HTR-8/SVneo (cell line): ENCODE data around the gene FAM193A.
"Not testable (repeated sequence)": the region's sequence is repeated elsewhere in the genome, so short reads cannot be mapped to it uniquely, and the experiment has no call there.

ENCODE experiments used
- DNase-seq: peaks from one replicate; pipeline ENCODE4 v3.0.0; 2011; ENCODE audit warnings: low spot score, mixed read lengths; ENCODE audit not compliant: insufficient read length
- FAIRE-seq: peaks from 2 replicates; lab custom pipeline; 2011; peaks lifted over from hg19 to GRCh38; lab: Jason Lieb, UNC

Gene FAM193A

GRCh38 chr4:2673157-2673556, 136.7 kb downstream of the FAM193A start:
- DNase-seq = no peak
- FAIRE-seq = no peak

DNA sequence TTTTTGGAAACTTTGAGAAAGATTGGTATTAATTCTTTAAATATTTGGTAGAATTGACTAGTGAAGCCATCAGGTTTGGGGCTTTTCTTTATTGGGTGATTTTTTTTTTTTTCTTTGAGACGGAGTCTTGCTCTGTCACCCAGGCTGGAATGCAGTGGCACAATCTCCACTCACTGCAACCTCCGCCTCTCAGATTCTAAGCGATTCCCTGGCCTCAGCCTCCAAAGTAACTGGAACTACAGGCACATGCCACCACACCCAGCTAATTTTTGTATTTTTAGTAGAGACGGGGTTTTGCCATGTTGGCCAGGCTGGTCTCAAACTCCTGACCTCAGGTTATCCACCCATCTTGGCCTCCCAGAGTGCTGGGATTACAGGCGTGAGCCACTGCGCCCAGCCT, 143.3 kb downstream of the FAM193A start:
- FAIRE-seq, DNase-seq: not testable (repeated sequence)

DNA sequence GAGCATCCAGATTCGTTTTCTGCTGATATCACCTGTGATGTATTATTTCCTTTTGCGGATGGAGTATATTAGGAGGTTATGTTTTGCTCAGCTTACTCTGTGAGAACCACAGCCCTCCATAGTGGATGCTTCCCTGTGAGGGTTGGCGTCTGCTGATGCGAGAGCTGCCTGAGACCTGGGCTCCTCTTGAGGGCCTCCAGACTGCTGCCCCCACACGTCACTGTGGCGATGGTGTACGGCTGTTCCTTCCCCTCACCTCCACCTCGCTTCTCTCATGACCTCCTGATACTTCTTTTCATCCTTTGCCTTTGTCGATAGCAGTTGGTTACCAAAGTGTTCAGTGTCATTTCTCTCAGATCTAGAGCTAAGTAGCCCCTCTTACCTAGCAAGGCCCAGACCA, 148.0 kb downstream of the FAM193A start:
- no peak for DNase-seq
- no peak for FAIRE-seq

GRCh38 chr4:2685541-2685940, 149.1 kb downstream of the FAM193A start:
- DNase-seq (no peak), FAIRE-seq (no peak)

- DNase-seq (no peak), FAIRE-seq (no peak)
These were observed 150.2 kb downstream of the FAM193A start for GRCh38 chr4:2686379-2687265.

DNA sequence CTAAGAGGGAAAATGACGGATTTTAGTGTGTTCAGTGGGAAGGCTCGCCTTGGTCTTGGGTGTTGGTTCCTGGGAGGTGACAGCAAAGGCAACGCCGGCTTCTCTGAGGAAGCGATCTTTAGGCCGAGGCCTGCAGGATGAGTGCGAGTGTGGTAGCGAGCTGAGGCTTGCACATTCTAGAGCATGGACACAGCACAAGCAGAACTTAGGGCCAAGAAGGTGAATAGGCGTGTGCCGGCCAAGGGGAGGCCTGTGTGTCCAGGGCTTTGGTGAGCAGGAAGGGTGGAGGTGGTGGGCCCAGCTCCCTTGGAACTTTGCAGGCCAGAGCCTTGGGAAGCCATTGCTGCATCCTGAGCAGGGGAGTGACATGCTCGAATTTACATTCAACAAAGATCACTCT, 151.8 kb downstream of the FAM193A start:
- FAIRE-seq (no peak), DNase-seq (no peak)

DNA sequence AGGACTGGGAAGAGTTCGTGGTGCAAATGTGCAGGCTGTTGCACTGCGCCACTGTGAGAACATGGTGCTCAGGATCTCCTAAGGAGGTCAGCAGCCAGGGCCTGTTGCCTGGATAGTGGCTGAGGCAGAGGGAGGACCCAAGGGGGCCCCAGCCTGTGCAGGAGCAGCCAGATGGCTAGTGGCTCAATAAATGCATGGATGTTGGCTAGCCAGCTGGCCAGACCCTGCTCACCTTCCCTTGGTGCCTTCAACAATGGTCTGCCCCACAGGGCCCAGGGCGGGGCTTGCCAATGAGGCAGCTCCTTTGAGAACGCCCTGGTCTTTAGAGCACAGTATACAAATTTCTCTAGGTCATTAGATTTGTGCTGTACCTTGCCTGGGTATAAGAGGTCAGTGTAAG, 152.2 kb downstream of the FAM193A start:
- FAIRE-seq (no peak), DNase-seq (no peak)

DNA sequence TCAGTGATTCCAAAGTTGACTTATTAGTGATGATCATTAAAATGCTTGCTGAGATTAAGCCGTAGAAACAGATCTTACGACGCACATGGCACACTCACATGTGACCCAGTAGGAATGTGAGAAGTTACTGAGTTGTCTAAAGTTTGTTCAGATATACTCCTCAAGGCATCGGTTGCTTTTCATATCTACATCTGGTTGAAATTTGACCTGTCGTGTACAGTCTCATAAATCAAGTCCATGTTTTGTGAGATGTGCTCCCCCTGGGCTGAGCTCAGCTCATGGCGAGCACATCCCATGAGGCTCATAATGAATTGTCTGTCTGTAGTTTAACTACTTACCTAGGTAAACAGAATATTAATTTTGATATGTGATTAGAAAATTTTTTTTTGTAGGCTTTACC, 152.7 kb downstream of the FAM193A start:
- no peak for FAIRE-seq
- DNase-seq = peak; percentile 18

- no peak for DNase-seq
- no peak for FAIRE-seq
These were observed 153.6 kb downstream of the FAM193A start for GRCh38 chr4:2689825-2690700.

DNA sequence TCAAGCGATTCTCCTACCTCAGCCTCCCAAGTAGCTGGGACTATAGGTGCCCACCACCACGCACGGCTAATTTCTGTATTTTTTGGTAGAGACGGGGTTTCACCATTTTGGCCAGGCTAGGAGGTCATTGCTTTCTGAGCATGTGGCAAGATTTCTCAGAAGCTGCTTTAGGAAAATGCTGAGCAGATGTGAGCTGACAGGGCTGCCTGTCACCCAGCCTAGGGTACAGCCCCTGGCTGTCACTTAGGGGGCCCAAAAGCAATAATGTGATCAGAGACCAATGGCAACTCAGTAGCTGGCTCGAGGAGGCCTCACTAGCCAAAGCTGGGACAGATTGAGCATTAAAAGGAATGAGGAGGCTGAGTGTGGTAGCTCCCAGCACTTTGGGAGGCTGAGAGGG, 154.9 kb downstream of the FAM193A start:
- no peak for FAIRE-seq
- DNase-seq = no peak

DNA sequence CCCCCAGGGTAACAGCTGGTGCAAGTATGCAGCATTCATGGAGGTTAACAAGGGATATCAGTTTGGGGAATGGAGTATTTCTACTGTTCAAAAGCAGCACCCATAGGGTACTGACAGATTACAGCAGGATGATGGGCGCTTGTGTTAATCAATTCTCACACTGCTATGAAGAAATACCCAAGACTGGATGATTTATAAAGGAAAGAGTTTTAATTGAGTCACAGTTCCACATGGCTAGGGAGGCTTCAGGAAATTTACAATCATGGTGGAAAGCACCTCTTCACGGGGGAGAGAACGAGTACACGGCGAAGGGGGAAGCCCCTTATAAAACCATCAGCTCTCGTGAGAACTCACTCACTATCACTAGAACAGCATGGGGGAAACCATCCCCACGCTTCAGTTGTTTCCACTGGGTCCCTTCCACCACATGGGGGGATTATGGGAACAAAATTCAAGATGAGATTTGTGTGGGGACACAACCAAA, 155.5 kb downstream of the FAM193A start:
- no peak for FAIRE-seq
- DNase-seq = no peak

DNA sequence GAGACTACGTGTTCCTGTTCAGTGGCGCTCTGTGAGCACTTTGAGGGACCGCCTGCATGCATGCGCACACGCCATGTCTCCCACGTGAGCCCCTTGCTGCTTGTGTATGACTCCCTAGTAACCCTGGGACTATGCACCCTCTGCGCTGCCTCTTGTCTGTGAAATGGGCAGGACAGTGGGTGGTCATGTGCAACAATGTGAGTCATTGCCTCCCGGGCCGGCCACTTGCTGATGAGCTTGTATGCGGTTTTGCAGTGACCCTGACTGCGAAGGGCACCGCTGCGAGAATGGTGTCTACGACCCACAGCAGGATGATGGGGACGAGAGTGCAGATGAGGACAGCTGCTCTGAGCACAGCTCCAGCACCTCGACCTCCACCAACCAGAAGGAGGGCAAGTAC, 158.2 kb downstream of the FAM193A start:
- DNase-seq (no peak), FAIRE-seq (no peak)

DNA sequence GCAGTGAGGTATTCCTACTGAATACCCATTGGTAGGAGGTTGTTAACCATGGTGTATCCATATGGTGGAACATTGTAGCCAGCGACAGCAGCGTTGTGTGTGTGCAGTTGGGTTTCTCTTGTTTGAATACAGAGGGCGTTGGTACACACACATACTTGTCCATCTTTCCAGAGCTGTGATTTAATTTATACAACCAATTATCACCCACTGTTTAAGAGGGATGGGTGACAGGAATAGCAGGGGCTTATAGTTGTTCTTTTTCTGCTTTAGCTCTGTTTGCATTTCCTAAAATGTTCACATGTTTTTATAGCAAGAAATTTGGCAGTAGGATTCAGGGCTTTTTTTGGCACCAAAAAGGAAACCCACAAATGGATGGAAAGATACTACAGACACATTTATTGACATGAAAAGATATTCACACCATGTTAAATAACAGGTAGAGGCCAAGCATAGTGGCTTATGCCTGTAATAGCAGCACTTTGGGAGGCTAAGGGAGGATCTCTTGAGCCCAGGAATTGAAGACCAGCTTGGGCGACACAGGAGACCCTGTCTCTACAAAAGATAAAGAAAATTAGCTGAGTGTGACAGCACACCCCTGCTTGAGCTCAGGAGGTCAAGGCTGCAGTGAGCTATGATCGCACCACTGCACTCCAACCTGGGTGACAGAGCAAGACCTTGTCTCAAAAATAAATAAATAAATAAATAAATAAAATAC, 159.1 kb downstream of the FAM193A start:
- FAIRE-seq (no peak), DNase-seq (no peak)

GRCh38 chr4:2696423-2696822, 160.0 kb downstream of the FAM193A start:
- DNase-seq (no peak), FAIRE-seq (no peak)

GRCh38 chr4:2697995-2698414, 161.6 kb downstream of the FAM193A start:
- FAIRE-seq = no peak
- no peak for DNase-seq

DNA sequence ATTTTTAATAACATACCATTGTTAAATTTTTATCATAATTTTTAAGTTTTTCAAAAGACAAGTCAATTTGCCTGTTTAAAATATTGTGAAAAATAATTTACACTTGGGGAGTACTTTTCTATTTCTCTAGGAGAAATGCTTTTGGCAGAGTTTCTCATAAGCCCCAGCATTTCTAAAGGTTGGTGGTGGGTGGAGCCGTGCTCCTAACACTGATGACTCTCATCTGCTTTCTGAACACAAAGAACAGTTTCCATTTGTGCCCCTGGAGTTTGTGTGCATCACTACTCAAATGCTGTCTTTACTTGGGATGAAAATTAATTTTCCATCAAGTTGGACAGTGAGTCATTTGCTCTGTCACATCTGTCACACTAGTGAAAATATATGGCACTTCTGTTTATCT, 162.1 kb downstream of the FAM193A start:
- no peak for DNase-seq
- no peak for FAIRE-seq

GRCh38 chr4:2698951-2699505, 162.6 kb downstream of the FAM193A start:
- DNase-seq = no peak
- FAIRE-seq = no peak

DNA sequence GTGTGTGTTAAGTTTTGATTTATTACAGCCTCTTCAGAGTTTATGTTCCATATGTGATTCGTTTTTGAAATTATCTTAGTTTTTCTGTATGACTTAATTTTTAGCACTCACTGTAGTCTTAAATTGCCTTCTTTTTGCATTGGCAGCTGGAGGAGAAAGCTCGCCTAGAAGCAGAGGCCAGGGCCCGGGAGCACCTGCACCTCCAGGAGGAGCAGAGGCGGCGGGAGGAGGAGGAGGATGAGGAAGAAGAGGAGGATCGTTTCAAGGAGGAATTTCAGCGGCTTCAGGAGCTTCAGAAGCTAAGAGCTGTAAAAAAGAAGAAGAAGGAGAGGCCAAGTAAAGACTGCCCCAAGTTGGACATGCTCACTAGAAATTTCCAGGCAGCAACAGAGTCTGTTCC, 163.1 kb downstream of the FAM193A start:
- no peak for FAIRE-seq
- no peak for DNase-seq

GRCh38 chr4:2700031-2700430, 163.6 kb downstream of the FAM193A start:
- FAIRE-seq (no peak), DNase-seq (no peak)

DNA sequence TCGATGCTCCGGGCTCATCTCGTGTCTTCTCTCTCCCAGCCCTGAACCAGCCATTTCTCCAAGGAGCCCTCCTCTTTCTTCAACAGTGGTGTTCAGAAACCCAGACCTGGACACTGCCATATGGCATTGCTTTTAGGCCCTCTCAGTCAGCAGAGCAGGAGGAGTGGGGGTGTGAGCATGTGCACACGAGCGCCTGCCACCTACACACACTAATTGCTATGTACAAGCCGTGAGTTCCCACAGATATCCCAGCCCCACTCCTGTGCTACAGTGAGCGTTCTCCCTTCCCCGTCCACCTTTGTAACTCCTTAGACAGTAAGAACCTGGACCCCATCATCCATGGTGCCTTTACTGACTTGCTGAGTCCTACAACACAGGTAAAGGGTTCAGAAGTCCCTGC, 165.9 kb downstream of the FAM193A start:
- FAIRE-seq = no peak
- DNase-seq = no peak
